Islet of Langerhans (tissue), 1 donor: ENCODE results near the gene IER5.
"Not testable (repeated sequence)": the region's sequence is repeated elsewhere in the genome, so short reads cannot be mapped to it uniquely, and the experiment has no call there.

Experiments
- FAIRE-seq: peaks from one replicate; lab custom pipeline; 2011; peaks lifted over from hg19 to GRCh38; lab: Jason Lieb, UNC

Gene IER5

GRCh38 chr1:181115971-181116370, 27.5 kb downstream of the IER5 start:
- not testable (repeated sequence) for FAIRE-seq

- no peak for FAIRE-seq
These were observed 28.4 kb downstream of the IER5 start for GRCh38 chr1:181116819-181117390.

- no peak for FAIRE-seq
These were observed 29.3 kb downstream of the IER5 start for GRCh38 chr1:181117648-181118449.

- FAIRE-seq = no peak
These were observed 30.8 kb downstream of the IER5 start for GRCh38 chr1:181119093-181119989.

GRCh38 chr1:181120924-181121323, 32.4 kb downstream of the IER5 start:
- no peak for FAIRE-seq

- no peak for FAIRE-seq
These were observed 33.0 kb downstream of the IER5 start for GRCh38 chr1:181121498-181121897.

DNA sequence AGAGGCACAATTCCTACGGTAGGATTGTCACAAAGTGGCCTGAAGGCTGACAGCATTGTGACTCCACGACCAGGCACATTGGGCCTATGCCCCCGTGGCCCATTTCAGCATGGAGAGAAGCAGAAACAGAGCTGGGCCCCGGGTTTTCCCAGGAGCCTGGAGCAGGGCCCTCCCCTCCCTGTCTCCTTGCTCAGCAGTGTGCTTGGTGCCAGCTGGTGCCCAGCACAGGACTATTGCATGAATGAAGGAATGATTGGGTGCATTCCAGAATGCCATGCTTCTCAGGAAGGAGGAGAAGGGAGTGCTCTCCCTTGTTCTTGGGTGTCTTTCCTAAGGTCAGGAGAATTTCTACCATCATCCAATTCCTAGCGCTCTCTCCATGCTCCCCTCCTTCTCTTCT, 33.7 kb downstream of the IER5 start:
- FAIRE-seq = no peak

- FAIRE-seq = no peak
These were observed 34.7 kb downstream of the IER5 start for GRCh38 chr1:181123173-181123572.

- FAIRE-seq = no peak
These were observed 35.8 kb downstream of the IER5 start for GRCh38 chr1:181124291-181124751.

DNA sequence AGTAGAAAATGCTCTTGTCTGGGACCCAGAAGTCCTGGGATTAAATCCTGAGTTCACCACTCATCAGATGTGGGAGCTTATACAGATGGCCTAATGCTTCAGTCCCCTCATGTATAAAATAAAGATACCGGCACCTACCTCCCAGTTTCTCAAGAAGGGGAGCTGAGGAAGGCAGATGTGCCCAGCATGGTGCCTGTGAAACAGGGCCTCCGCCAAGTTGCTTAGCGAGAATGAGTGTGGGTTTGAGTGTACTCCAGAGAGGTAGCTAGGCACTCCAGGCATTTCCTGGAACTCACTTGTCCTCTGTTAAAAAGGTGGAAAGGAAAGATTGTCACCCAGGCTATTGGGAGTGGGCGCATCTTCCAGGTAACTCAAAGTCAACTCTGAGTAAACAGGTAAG, 37.8 kb downstream of the IER5 start:
- no peak for FAIRE-seq

- no peak for FAIRE-seq
These were observed 38.5 kb downstream of the IER5 start for GRCh38 chr1:181126871-181127587.

GRCh38 chr1:181127898-181128453, 39.5 kb downstream of the IER5 start:
- FAIRE-seq = no peak

DNA sequence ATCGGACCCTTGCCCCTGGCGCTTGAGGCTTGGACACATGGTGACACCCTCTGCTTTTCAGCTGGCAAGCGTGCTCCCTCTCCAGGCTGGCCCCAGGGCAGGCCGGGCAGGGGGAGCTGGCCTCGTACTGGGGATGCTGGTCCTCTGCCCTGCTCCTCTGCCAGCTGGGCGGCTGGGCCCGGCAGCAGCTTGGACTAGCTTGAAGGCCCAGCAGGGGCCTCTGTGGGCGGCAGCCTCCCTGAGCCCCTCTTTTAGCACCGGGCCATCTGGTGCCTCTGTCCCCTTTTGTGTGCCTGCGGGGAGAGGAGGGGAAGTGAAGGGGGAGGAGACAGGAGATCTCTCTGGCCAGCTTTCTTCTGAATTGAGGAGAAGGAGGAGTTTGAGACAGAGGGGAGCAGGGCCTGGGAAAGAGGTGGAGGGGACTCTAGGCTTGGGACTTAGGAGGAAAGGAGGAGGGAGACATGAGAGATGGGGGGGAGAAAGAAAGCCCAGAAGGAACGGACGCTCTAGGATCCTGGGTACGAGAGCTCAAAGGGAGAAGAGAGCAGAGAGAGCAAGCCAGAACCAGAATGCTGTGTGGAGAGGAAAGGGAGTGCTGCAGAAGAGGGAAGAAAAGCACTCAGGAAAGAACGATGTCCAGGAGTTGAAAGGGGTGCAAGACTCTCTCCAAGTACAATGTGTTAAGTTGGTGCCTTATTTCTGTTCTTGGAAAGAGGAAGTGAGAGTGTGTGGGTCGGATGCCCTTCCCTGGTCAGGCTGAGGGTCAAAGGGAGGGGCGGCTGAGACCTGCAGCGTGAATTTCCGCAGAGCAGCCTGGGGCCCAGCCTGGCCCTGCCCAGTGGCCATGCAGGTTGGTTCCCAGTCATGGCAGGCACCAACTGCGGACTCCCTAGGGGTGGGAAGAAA, 40.3 kb downstream of the IER5 start:
- FAIRE-seq = no peak

DNA sequence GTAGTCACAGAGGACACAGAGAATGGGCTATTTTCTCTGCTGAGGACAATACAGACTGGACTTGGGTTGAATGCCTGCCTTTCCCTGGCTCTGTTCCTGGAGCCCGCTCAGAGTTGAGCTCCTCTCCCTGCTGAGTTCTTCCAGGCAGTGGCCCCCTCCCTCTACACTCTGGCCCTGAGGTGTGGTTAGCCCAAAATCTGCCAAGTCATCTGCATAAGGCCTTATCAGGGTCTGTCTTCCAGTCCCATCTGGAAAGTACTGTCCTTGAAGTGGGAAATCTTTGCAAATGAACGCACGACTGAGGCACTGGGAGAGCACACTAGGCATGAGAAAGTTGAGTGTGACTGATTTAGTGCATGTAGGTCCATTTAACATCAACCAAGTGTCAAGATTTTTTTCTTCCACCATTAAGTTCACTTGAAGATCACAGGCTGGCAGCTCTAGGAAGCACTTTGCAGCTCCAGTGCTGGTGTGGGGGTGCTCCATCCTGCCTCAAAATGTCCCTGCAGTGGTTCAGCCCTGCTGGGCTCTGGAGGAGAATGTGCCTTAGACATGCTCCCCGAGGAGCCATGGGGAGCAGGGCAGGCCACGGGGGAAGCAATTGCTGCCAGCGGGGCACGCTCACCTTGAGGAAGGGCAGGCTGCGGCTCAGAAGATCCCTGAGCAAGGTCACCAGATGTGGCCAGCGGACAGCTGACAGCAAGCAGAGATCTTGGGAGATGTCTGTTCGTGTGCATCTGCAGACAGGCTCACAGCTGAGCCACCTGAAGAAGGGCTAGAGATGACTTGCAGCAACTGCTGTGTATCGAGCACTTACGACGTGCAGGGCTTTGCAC, 41.5 kb downstream of the IER5 start:
- no peak for FAIRE-seq

- FAIRE-seq = no peak
These were observed 42.9 kb downstream of the IER5 start for GRCh38 chr1:181131255-181131941.

DNA sequence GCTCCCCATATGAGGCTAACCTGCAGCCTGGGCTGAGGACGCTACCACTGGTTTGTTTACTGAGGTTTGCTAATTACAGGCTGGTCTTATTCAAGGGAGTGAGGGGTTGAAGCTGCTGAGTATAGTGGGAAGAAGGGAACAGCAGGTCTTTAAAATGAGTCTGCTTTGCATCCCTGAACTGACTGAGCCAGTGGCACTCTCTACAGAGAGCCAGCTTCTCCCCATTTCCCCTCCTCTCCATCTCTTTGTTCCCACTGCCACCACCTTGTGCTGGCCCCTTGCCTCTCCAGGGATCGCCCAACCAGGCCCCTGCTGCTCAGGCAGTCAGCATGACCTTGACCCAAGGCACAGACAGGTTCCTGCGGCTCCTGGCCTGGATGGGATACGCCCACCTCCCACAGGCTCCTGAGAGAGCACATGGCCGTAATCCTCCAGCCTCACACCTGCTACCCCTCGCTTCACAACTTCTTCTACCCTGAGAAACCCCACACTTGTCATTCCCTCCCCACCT, 45.0 kb downstream of the IER5 start:
- no peak for FAIRE-seq

GRCh38 chr1:181133969-181134418, 45.5 kb downstream of the IER5 start:
- no peak for FAIRE-seq

DNA sequence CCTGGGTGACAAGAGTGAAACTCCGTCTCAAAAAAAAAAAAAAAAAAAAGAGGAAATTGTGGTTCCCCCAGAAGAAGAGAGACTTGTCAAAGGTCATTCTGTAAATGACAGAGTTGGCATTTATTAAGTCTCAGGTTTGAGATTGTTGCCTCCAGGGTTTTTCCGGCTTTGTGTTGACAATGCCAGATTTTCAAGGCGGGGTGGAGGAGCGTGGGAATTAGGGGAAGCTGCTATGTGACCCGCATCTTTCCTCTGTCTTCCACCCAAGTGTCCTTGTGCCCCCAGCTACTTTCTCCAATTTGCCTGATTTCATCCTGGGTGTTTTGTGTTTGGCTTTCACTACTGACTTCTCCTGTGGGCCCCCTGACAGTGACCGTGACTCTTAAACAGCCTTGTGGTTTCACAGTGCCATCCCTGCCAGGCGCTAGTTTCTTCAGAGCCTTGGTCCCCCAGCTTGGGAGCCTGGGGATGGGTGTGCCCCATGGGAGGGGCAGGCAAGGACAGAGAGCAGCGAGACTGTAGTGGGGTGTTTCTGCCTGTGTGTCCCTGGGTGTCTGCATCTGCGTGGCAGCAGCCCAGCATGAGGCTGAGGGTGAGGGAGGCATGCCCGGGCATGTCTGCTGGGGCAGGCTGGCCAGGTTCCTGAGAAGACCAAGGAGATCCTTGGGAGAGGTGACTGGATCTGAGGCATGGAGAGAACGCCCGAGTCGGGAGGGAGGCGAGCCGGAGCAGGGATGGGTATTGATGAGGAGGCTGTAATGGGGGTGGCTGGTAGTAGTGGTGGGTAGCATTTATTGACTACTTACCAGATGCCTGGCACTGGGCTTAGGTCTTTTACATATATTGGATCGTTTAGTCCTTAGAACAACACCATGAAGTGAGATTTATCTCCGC, 46.3 kb downstream of the IER5 start:
- FAIRE-seq = no peak
